K562 treated with DMSO at 1 percent for 48 hours (cell line): ENCODE data around the gene MDFIC2. TPM values are rescaled to one million over a fixed set of nuclear protein-coding genes. Genes with fewer than 3 reads are reported as not detected.

Source experiments
- total RNA-seq: library from RNA; unstranded; fragments of 300-600 nt; gene quantifications from 2 replicates; pipeline ENCODE4 v1.2.3, GENCODE V29; 2022; ENCODE audit warnings: low replicate concordance; ENCODE audit errors: extremely low read depth

MDFIC2 gene
- total RNA-seq: not detected in 2 replicates

DNA sequence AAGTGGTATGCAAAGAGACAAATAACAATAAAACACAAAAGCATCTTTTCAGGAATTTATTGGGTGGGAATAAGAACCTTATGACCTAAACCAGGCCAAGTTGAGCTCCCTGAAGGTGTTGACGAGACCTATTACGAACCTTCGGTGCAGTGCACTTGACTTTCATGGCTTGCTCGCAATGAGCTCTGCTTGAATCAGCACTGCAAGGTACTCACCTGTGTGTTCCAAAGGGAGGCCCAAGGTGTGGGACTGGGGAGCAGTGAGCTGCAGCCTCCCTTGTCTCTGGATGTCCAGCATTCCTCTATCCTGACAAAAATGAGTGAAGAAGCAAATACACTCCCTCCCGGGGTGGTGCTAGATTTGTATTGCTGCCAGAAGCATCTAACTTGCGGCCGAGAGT, at the start of gene MDFIC2:
MDFIC2 (minus strand) TSS at position 303 of the 400 bp plus-strand sequence. CDS start 665 bp downstream, outside the sequence.

